ENCODE results near the gene TSN.
"Not testable (repeated sequence)": the region's sequence is repeated elsewhere in the genome, so short reads cannot be mapped to it uniquely, and the experiment has no call there.

TSN gene

GRCh38 chr2:121803503-121803902, 48.1 kb downstream of the TSN start:
- DNase-seq, result no peak

- DNase-seq, result no peak
Observed at GRCh38 chr2:121804340-121804739, 48.9 kb downstream of the TSN start.

- no peak for DNase-seq
Observed at GRCh38 chr2:121804997-121805765, 49.7 kb downstream of the TSN start.

- no peak for DNase-seq
Observed at GRCh38 chr2:121805766-121806143, 50.3 kb downstream of the TSN start.

- not testable (repeated sequence) for DNase-seq
Observed at GRCh38 chr2:121807771-121808170, 52.3 kb downstream of the TSN start.

GRCh38 chr2:121809607-121810006, 54.2 kb downstream of the TSN start:
- DNase-seq, result no peak

- DNase-seq, result no peak
Observed at GRCh38 chr2:121810959-121811853, 55.8 kb downstream of the TSN start.

- DNase-seq, result not testable (repeated sequence)
Observed at GRCh38 chr2:121813083-121813482, 57.6 kb downstream of the TSN start.

- no peak for DNase-seq
Observed at GRCh38 chr2:121815216-121815615, 59.8 kb downstream of the TSN start.

GRCh38 chr2:121816797-121817196, 61.3 kb downstream of the TSN start:
- no peak for DNase-seq

- not testable (repeated sequence) for DNase-seq
Observed at GRCh38 chr2:121817304-121817703, 61.9 kb downstream of the TSN start.

Data from cortex of kidney (tissue), 1 donor.